CD4-positive, alpha-beta T cell (primary cell): ENCODE results near the gene GRIN1. TPM values are rescaled to one million over a fixed set of nuclear protein-coding genes. Genes with fewer than 3 reads are reported as not detected.

Source experiments
- ATAC-seq: fragments of 200-7000 bp; cut with Tn5 transposase; one replicate; pipeline ENCODE4 v1.10.0; 2022; ENCODE audit warnings: mild to moderate bottlenecking; ENCODE audit not compliant: poor library complexity
- CTCF ChIA-PET: fragments of 350-600 bp; sonication (Branson Sonifier 250); formaldehyde crosslinking; loops from one replicate; lab custom pipeline; 2021; ENCODE audit warnings: antibody characterized with exemption, inconsistent platforms; lab: Charles Lee
- POLR2A ChIA-PET: fragments of 350-600 bp; sonication (Branson Sonifier 250); formaldehyde crosslinking; loops from one replicate; lab custom pipeline; 2021; ENCODE audit warnings: antibody characterized with exemption, inconsistent platforms; lab: Charles Lee
- DNase-seq, 14 experiments: peaks; one replicate each; pipeline ENCODE4 v3.0.0-alpha.2; 2013 to 2020; ENCODE audit warnings: mixed read lengths in 2 of 14
- H3K27ac ChIP-seq, 2 donors: one replicate each; pipeline versions ENCODE4 v1.5.1 to v1.7.0; 2013; ENCODE audit warnings: low read length in 2 of 2, low read depth in 1 of 2, mild to moderate bottlenecking in 1 of 2
- H3K27me3 ChIP-seq, 2 experiments: 1 replicate in 1 of 2; 2 replicates in 1 of 2; pipeline versions ENCODE4 v1.6.1 to v1.7.0; 2013; ENCODE audit warnings: low read length in 2 of 2, control low read depth in 1 of 2, mild to moderate bottlenecking in 1 of 2, moderate library complexity in 1 of 2; ENCODE audit not compliant: insufficient read depth in 2 of 2, control insufficient read depth in 1 of 2
- H3K36me3 ChIP-seq: one replicate; pipeline ENCODE4 v1.6.1; 2013; ENCODE audit warnings: low read length, control low read depth; ENCODE audit not compliant: insufficient read depth
- H3K4me1 ChIP-seq: one replicate; pipeline ENCODE4 v1.6.1; 2013; ENCODE audit warnings: low read length, control low read depth; ENCODE audit not compliant: insufficient read depth
- H3K4me3 ChIP-seq: one replicate; pipeline ENCODE4 v1.5.1; 2013; ENCODE audit warnings: mild to moderate bottlenecking, low read length, moderate library complexity
- H3K9me3 ChIP-seq, 2 experiments: 1 replicate in 1 of 2; 2 replicates in 1 of 2; pipeline versions ENCODE4 v1.6.1 to v1.7.0; 2013; ENCODE audit warnings: low read length in 2 of 2, mild to moderate bottlenecking in 2 of 2, control low read depth in 1 of 2, moderate library complexity in 1 of 2; ENCODE audit not compliant: control insufficient read depth in 1 of 2, insufficient read depth in 1 of 2
- H3K27ac Mint-ChIP-seq: one replicate; pipeline ENCODE4 v1.8.0; 2020; ENCODE audit warnings: mixed read lengths
- H3K27me3 Mint-ChIP-seq: one replicate; pipeline ENCODE4 v1.8.0; 2021; ENCODE audit warnings: mixed read lengths
- H3K36me3 Mint-ChIP-seq: one replicate; pipeline ENCODE4 v1.8.0; 2021; ENCODE audit warnings: low read depth, mixed read lengths
- H3K4me1 Mint-ChIP-seq: one replicate; pipeline ENCODE4 v1.8.0; 2021; ENCODE audit warnings: low read depth, mixed read lengths
- H3K4me3 Mint-ChIP-seq: one replicate; pipeline ENCODE4 v1.8.0; 2020; ENCODE audit warnings: mild to moderate bottlenecking, mixed read lengths
- H3K9me3 Mint-ChIP-seq: one replicate; pipeline ENCODE4 v1.8.0; 2020; ENCODE audit warnings: mixed read lengths
- intact Hi-C, 2 experiments: fragments of 100-400 bp; cut with DNase I in 1 of 2; cut with micrococcal nuclease in 1 of 2; formaldehyde crosslinking; loops; one replicate each; pipeline versions ENCODE4 v1.15.1 to v1.9.0; 2023 to 2025; cut with DNase I, micrococcal nuclease
- total RNA-seq, 174 experiments: library from RNA in 2 of 174; stranded (reverse) in 2 of 174; gene quantifications; one replicate each; pipeline ENCODE4 v1.2.3 and lab custom pipeline; 2021 to 2026
- TF ChIP-seq, protein P1 (sequence below): fragments of 200-600 bp; IDR thresholded peaks from one replicate; pipeline ENCODE4 v1.8.0; 2022; ENCODE audit warnings: antibody characterized with exemption, mild to moderate bottlenecking

Gene GRIN1
- total RNA-seq, 2 experiments from 2014 or later: not detected

DNA sequence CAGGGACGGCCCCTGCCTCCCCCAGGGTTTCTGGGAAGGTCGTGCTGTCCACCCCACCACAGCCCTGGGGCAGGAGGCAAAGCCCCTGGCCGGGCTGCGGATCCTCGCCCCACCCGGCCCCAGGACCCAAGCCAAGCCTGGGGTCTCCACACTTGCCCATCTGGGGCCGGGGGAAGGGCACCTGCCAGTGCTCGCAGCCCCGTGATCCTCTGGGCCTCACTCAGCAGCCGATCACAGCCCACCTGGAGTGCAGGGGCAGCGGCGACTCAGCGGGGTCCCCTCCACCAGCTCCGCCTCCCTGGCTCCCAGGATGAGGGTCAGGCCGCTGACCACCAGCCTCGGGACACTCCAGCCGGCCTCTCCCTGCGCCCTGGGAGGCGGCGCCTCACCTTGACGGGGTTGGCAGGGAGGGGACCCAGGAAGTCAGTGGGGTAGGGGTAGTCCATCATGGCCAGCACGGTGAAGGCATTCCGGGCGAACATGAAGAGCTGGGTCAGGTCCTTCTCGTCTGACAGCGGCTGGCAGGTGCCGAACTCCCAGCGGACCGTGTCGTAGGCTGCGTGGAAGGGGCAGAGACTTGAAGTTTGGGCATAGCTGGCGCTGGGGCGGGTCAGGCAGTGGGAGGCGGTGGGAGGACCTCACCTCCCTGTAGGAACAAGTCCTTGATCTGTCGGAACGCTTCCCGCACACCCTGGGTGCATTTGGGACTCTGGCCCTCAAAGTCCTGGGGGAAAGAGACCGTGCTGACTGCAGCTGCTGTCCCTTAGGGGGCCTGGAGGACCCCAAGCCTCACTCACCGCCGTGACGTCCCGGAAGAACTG lies 26.2 kb upstream of the GRIN1 start:
- TF ChIP-seq, protein P1, sequence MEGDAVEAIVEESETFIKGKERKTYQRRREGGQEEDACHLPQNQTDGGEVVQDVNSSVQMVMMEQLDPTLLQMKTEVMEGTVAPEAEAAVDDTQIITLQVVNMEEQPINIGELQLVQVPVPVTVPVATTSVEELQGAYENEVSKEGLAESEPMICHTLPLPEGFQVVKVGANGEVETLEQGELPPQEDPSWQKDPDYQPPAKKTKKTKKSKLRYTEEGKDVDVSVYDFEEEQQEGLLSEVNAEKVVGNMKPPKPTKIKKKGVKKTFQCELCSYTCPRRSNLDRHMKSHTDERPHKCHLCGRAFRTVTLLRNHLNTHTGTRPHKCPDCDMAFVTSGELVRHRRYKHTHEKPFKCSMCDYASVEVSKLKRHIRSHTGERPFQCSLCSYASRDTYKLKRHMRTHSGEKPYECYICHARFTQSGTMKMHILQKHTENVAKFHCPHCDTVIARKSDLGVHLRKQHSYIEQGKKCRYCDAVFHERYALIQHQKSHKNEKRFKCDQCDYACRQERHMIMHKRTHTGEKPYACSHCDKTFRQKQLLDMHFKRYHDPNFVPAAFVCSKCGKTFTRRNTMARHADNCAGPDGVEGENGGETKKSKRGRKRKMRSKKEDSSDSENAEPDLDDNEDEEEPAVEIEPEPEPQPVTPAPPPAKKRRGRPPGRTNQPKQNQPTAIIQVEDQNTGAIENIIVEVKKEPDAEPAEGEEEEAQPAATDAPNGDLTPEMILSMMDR: no peak
- Mint-ChIP-seq H3K27me3 (no peaks in the 10 kb centered on the region), H3K4me1 (no peaks in the 10 kb centered on the region), H3K36me3 (peaks cover 28% of the 10 kb centered on the region), H3K4me3 (peak overlapping the region; percentile 79), H3K9me3 (no peaks in the 10 kb centered on the region), H3K27ac (peak overlapping the region; percentile 44)
- Histone ChIP-seq H3K27me3 (no peaks in the 10 kb centered on the region), H3K27ac (no peak overlapping the region), H3K36me3 (peaks cover 50% of the 10 kb centered on the region), H3K4me1 (peaks cover 28% of the 10 kb centered on the region), H3K4me3 (no peak overlapping the region), H3K9me3 (no peaks in the 10 kb centered on the region)
- intact Hi-C loops: no loop called here
- no peak for ATAC-seq
- POLR2A ChIA-PET: interaction anchor here (0.9 to 2.9 kb wide), 5 partner anchors 17 to 128 kb away, joined by 3 to 10 read pairs (median 8); partner anchors contain the start of genes MAN1B1 and TUBB4B
- CTCF ChIA-PET: interaction anchor here (0.8 to 1.6 kb wide), 3 partner anchors 17 to 124 kb away, joined by 3 to 4 read pairs (median 4); partner anchors contain the start of gene RNF224
- DNase-seq: peak in 1 of 14 experiments; percentile 40

DNA sequence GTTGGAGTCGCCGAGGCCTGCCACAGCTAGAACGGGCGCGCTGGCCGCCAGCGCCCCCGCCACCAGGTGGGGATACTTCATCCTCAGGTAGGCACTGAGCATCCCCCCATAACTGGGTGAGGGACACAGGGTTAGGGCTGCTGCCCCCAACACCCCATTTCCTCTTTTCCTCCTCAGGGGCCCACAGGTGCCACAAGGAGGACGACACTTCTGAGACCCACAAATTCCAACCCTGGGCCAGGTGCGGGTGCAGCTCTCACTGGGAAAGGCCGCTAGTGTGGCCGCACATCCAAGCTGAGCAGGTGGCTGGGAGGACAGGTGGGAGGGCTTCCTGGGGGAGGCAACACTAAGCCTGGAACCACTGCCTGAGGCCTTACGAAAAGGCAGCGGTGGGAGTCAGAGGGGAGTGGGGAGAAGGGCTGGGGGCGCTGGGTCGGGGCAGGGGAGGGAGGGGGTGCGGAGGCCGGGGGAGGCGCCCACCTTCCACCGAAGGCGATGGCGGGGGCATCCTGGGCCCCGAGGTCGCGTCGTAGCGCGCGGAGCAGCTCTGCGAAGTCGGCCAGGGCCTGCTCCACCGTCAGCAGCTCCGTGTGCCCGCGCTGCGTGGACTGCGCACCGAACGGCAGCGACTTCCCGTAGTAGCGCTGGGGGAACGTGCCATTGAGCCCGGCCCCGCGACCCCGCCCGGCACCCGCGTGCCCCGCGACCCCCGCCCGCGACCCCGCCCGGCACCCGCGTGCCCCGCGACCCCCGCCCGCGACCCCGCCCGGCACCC lies 25.4 kb upstream of the GRIN1 start:
- H3K9me3 ChIP-seq: no peaks in the 10 kb centered on the region
- no peaks in the 10 kb centered on the region for H3K27me3 ChIP-seq
- ATAC-seq: peak; percentile 51
- POLR2A ChIA-PET: interaction anchor here (0.6 to 2.9 kb wide), 7 partner anchors 16 to 129 kb away, joined by 3 to 10 read pairs (median 7); partner anchors contain the start of genes MAN1B1 and TUBB4B
- H3K27ac ChIP-seq: no peak overlapping the region
- no peaks in the 10 kb centered on the region for H3K27me3 Mint-ChIP-seq
- H3K36me3 Mint-ChIP-seq: peaks cover 25% of the 10 kb centered on the region
- peaks cover 28% of the 10 kb centered on the region for H3K4me1 ChIP-seq
- H3K36me3 ChIP-seq: peaks cover 42% of the 10 kb centered on the region
- no peaks in the 10 kb centered on the region for H3K4me1 Mint-ChIP-seq
- peak overlapping the region; percentile 79 for H3K4me3 Mint-ChIP-seq
- peak overlapping the region; percentile 48 for H3K4me3 ChIP-seq
- H3K27ac Mint-ChIP-seq: peak overlapping the region; percentile 44
- CTCF ChIA-PET: interaction anchor here (0.6 to 1.6 kb wide), 4 partner anchors 18 to 123 kb away, joined by 3 to 4 read pairs (median 4); partner anchors contain the start of gene RNF224
- TF ChIP-seq, protein P1: no peak
- intact Hi-C loops: loop anchor here (1.0 to 2.0 kb wide), 3 partner anchors 16 to 26 kb away; no protein-coding TSS in a partner anchor
- no peaks in the 10 kb centered on the region for H3K9me3 Mint-ChIP-seq
- DNase-seq: peak in 9 of 14 experiments; percentile 21 to 72 (median 34)

DNA sequence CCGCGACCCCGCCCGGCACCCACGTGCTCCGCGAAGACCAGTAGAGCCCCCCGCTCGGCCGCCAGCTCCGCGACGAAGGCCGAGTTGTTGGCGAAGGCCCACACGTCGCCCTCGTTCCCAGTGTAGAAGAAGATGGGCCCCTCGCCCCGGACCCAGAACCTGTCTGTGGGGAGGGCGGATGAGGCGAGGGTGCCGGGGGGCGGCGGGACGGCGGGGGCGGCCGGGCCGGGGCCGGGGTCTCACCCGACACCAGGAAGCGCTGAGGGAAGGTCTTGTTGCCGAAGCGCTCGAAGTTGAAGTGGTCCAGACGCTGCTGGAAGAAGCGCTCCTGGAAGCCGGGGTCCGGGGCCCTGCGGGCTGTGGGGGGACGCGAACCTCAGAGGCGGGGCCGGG lies 24.7 kb upstream of the GRIN1 start:
- intact Hi-C loops: loop anchor here (1.0 to 2.0 kb wide), 3 partner anchors 15 to 27 kb away; no protein-coding TSS in a partner anchor
- Histone ChIP-seq H3K9me3 (no peaks in the 10 kb centered on the region), H3K27me3 (no peaks in the 10 kb centered on the region), H3K4me3 (peak overlapping the region; percentile 48), H3K36me3 (peaks cover 36% of the 10 kb centered on the region), H3K27ac (peak overlapping the region in 1 of 2 donors; percentile 46), H3K4me1 (peaks cover 28% of the 10 kb centered on the region)
- Mint-ChIP-seq H3K4me3 (no peak overlapping the region), H3K9me3 (no peaks in the 10 kb centered on the region), H3K4me1 (no peaks in the 10 kb centered on the region), H3K27me3 (no peaks in the 10 kb centered on the region), H3K27ac (no peak overlapping the region), H3K36me3 (peaks cover 19% of the 10 kb centered on the region)
- ChIA-PET CTCF (interaction anchor here (0.6 to 1.6 kb wide), 3 partner anchors 19 to 122 kb away, joined by 4 read pairs; no protein-coding TSS in a partner anchor), POLR2A (interaction anchor here (0.6 to 2.9 kb wide), 7 partner anchors 15 to 128 kb away, joined by 3 to 10 read pairs (median 7); partner anchors contain the start of genes MAN1B1 and TUBB4B)
- DNase-seq: no peak
- TF ChIP-seq, protein P1: no peak
- ATAC-seq: peak; percentile 13
